HCT116 (cell line): ENCODE data around the gene MMADHC. TPM values are rescaled to one million over a fixed set of nuclear protein-coding genes. Genes with fewer than 3 reads are reported as not detected.

ENCODE experiments used
- ATAC-seq: fragments of 200-7000 bp; cut with Tn5 transposase; 2 replicates; pipeline ENCODE4 v1.9.1; 2020; ENCODE audit warnings: mild to moderate bottlenecking, moderate library complexity
- BruUV-seq: library from RNA; stranded (reverse); fragments of 400-500 nt; replicated peaks from 2 replicates; lab custom pipeline; 2021; lab: Mats Ljungman, UMichigan
- CTCF ChIA-PET: fragments of 300-600 bp; sonication (Branson Sonifier 250); formaldehyde crosslinking; loops from one replicate; lab custom pipeline; 2021; ENCODE audit warnings: antibody characterized with exemption; lab: Charles Lee
- POLR2A ChIA-PET: fragments of 300-600, 350-600 bp; sonication (Branson Sonifier 250); formaldehyde crosslinking; loops from one replicate; lab custom pipeline; 2021; ENCODE audit warnings: antibody characterized with exemption; lab: Charles Lee
- RAD21 ChIA-PET, 2 experiments: fragments of 300-600 bp; sonication (Branson Sonifier 250); formaldehyde crosslinking; loops; one replicate each; lab custom pipeline; 2023; ENCODE audit warnings: low total read pairs in 2 of 2; ENCODE audit not compliant: uncharacterized antibody in 2 of 2, unreplicated experiment in 2 of 2, low non-redundant PET in 1 of 2; lab: Charles Lee
- DNase-seq: peaks from one replicate; pipeline ENCODE4 v3.0.0-alpha.2; 2010; ENCODE audit warnings: low read depth, low spot score
- H2AFZ ChIP-seq: fragments of 200-600 bp; shearing (Covaris generic), sonication (generic); 2 replicates; pipeline ENCODE4 v1.6.1; 2017; ENCODE audit warnings: low read depth, mixed run types, mixed read lengths, antibody characterized with exemption, low read length; ENCODE audit not compliant: poor library complexity, severe bottlenecking
- H3K27ac ChIP-seq: 2 replicates; pipeline ENCODE4 v1.5.1; 2012; ENCODE audit warnings: low read depth, low read length
- H3K27me3 ChIP-seq: fragments of 200-600 bp; sonication (generic); 2 replicates; pipeline ENCODE4 v1.6.1; 2016; ENCODE audit warnings: mixed run types, low read length, mixed read lengths; ENCODE audit not compliant: insufficient read depth
- H3K36me3 ChIP-seq, 2 experiments: fragments of 200-500 bp in 1 of 2; fragments of 200-600 bp in 1 of 2; sonication (Bioruptor generic) in 1 of 2; sonication (generic) in 1 of 2; 2 replicates each; pipeline versions ENCODE4 v1.5.1 to v1.6.1; 2014 to 2016; ENCODE audit warnings: low read length in 2 of 2, inconsistent platforms in 1 of 2, mixed read lengths in 1 of 2, mixed run types in 1 of 2; ENCODE audit not compliant: insufficient read depth in 2 of 2, control insufficient read depth in 1 of 2
- H3K4me1 ChIP-seq, 2 experiments: fragments of 200-600 bp in 1 of 2; sonication (generic) in 1 of 2; 2 replicates each; pipeline versions ENCODE4 v1.5.1 to v1.6.1; 2012 to 2017; ENCODE audit warnings: low read length in 2 of 2, inconsistent platforms in 1 of 2, mild to moderate bottlenecking in 1 of 2, mixed read lengths in 1 of 2, mixed run types in 1 of 2, moderate library complexity in 1 of 2; ENCODE audit not compliant: insufficient read depth in 2 of 2, control insufficient read depth in 1 of 2
- H3K4me2 ChIP-seq: fragments of 200-600 bp; sonication (generic); 2 replicates; pipeline ENCODE4 v1.6.1; 2017; ENCODE audit warnings: mixed run types, low read length, mixed read lengths
- H3K4me3 ChIP-seq, 2 experiments: fragments of 200-600 bp in 1 of 2; sonication (generic) in 1 of 2; replicated peaks in 1 of 2; 2 replicates each; pipeline ENCODE4 v1.5.1; 2011 to 2016; ENCODE audit warnings: low read length in 2 of 2, control low read depth in 1 of 2, low read depth in 1 of 2, mild to moderate bottlenecking in 1 of 2, mixed read lengths in 1 of 2, mixed run types in 1 of 2
- H3K79me2 ChIP-seq: fragments of 200-600 bp; sonication (generic); 2 replicates; pipeline ENCODE4 v1.6.1; 2017; ENCODE audit warnings: mild to moderate bottlenecking, mixed run types, low read length, moderate library complexity, mixed read lengths; ENCODE audit not compliant: insufficient read depth
- H3K9ac ChIP-seq: fragments of 200-600 bp; sonication (generic); 2 replicates; pipeline ENCODE4 v1.6.1; 2016; ENCODE audit warnings: low read length, mixed read lengths
- H3K9me2 ChIP-seq: fragments of 200-600 bp; sonication (generic), shearing (Covaris generic); 2 replicates; pipeline ENCODE4 v1.6.1; 2017; ENCODE audit warnings: mixed run types, mild to moderate bottlenecking, moderate library complexity; ENCODE audit not compliant: insufficient read depth
- H3K9me3 ChIP-seq, 2 experiments: fragments of 200-500 bp in 1 of 2; fragments of 200-600 bp in 1 of 2; sonication (Bioruptor generic) in 1 of 2; sonication (generic) in 1 of 2; 2 replicates each; pipeline ENCODE4 v1.6.1; 2014 to 2017; ENCODE audit warnings: low read length in 2 of 2, mixed read lengths in 2 of 2, inconsistent platforms in 1 of 2, low read depth in 1 of 2, mild to moderate bottlenecking in 1 of 2, mixed run types in 1 of 2, moderate library complexity in 1 of 2; ENCODE audit not compliant: control insufficient read depth in 1 of 2, insufficient read depth in 1 of 2
- H4K20me1 ChIP-seq: fragments of 200-600 bp; sonication (generic), shearing (Covaris generic); 2 replicates; pipeline ENCODE4 v1.6.1; 2017; ENCODE audit warnings: mixed run types, mild to moderate bottlenecking, moderate library complexity; ENCODE audit not compliant: insufficient read depth
- ATF3 ChIP-seq: IDR thresholded peaks from 2 replicates; pipeline ENCODE4 v1.6.1; 2012
- CBX3 ChIP-seq: IDR thresholded peaks from 2 replicates; pipeline ENCODE4 v1.6.1; 2012; ENCODE audit warnings: low read depth
- CTCF ChIP-seq, 3 experiments: fragments of 200-600 bp in 1 of 3; sonication (generic) in 1 of 3; IDR thresholded peaks in 2 of 3; conservative IDR thresholded peaks in 1 of 3; 2 replicates each; pipeline ENCODE4 v1.5.1; 2012 to 2017; ENCODE audit warnings: low read depth in 2 of 3, low read length in 2 of 3, antibody characterized with exemption in 1 of 3, borderline replicate concordance in 1 of 3, control low read depth in 1 of 3, mild to moderate bottlenecking in 1 of 3, mixed read lengths in 1 of 3, mixed run types in 1 of 3, moderate library complexity in 1 of 3; ENCODE audit not compliant: insufficient read depth in 1 of 3
- EGR1 ChIP-seq: IDR thresholded peaks from 2 replicates; pipeline ENCODE4 v1.6.1; 2012; ENCODE audit warnings: low read depth
- ELF1 ChIP-seq: IDR thresholded peaks from 2 replicates; pipeline ENCODE4 v1.6.1; 2012; ENCODE audit warnings: low read depth, borderline replicate concordance
- EZH2 ChIP-seq: fragments of 200-600 bp; sonication (generic); IDR thresholded peaks from 2 replicates; pipeline ENCODE4 v1.6.1; 2017; ENCODE audit warnings: antibody characterized with exemption, mixed run types
- EZH2phosphoT487 ChIP-seq: fragments of 200-600 bp; IDR thresholded peaks from 2 replicates; pipeline ENCODE4 v1.6.1; 2018; ENCODE audit warnings: antibody characterized with exemption, borderline replicate concordance
- JUND ChIP-seq: IDR thresholded peaks from 2 replicates; pipeline ENCODE4 v1.6.1; 2012
- POLR2A ChIP-seq: IDR thresholded peaks from 2 replicates; pipeline ENCODE4 v1.7.0; 2011; ENCODE audit warnings: borderline replicate concordance; ENCODE audit not compliant: insufficient read depth, insufficient read length; ENCODE audit errors: extremely low read depth
- POLR2AphosphoS5 ChIP-seq: IDR thresholded peaks from 2 replicates; pipeline ENCODE4 v1.6.1; 2011; ENCODE audit warnings: mild to moderate bottlenecking, low read depth, low read length, moderate library complexity
- RAD21 ChIP-seq: IDR thresholded peaks from 2 replicates; pipeline ENCODE4 v1.6.1; 2012; ENCODE audit warnings: low read depth, mild to moderate bottlenecking
- SIN3A ChIP-seq: IDR thresholded peaks from 2 replicates; pipeline ENCODE4 v1.6.1; 2012; ENCODE audit warnings: low read depth
- SP1 ChIP-seq: IDR thresholded peaks from 2 replicates; pipeline ENCODE4 v1.6.1; 2012; ENCODE audit warnings: low read depth
- SRF ChIP-seq: IDR thresholded peaks from 2 replicates; pipeline ENCODE4 v1.6.1; 2012; ENCODE audit warnings: low read depth
- TCF7L2 ChIP-seq: IDR thresholded peaks from 2 replicates; pipeline ENCODE4 v1.7.0; 2011; ENCODE audit warnings: borderline replicate concordance, inconsistent platforms; ENCODE audit not compliant: insufficient read depth, insufficient read length; ENCODE audit errors: extremely low read depth
- ZBTB33 ChIP-seq: IDR thresholded peaks from 2 replicates; pipeline ENCODE4 v1.6.1; 2011; ENCODE audit warnings: mild to moderate bottlenecking, low read length, moderate library complexity; ENCODE audit not compliant: insufficient replicate concordance; ENCODE audit errors: extremely low read depth
- ZFX ChIP-seq: fragments of 450-650 bp; IDR thresholded peaks from 2 replicates; pipeline ENCODE4 v1.6.1; 2017
- intact Hi-C: fragments of 100-400 bp; cut with micrococcal nuclease; formaldehyde crosslinking; loops from 2 replicates; pipeline ENCODE4 v1.10.0; 2022
- total RNA-seq: library from RNA; stranded (reverse); gene quantifications from one replicate; pipeline ENCODE4 v1.2.1, GENCODE V29; 2021; ENCODE audit not compliant: unreplicated experiment

The MMADHC gene
- total RNA-seq, 1 experiment from 2014 or later = 135 TPM

GRCh38 chr2:149617476-149617875 lies 29.9 kb upstream of the MMADHC start:
- no peak for ATAC-seq
- intact Hi-C loops = no loop called here
- Histone ChIP-seq H3K9ac (no peak overlapping the region), H3K4me3 (no peak overlapping the region), H3K36me3 (no peaks in the 10 kb centered on the region), H3K9me2 (no peaks in the 10 kb centered on the region), H3K4me2 (no peak overlapping the region), H3K9me3 (no peaks in the 10 kb centered on the region), H4K20me1 (no peaks in the 10 kb centered on the region), H2AFZ (no peak overlapping the region), H3K79me2 (no peaks in the 10 kb centered on the region), H3K27me3 (no peaks in the 10 kb centered on the region), H3K4me1 (no peaks in the 10 kb centered on the region), H3K27ac (no peak overlapping the region)
- ChIA-PET RAD21 (no interaction called here), CTCF (no interaction called here), POLR2A (no interaction called here)
- TF ChIP-seq CTCF (IDR thresholded peaks at IDR 0.05 in 2 of 3, conservative IDR thresholded peaks at IDR 0.05 in 1 of 3; ENCODE audit: borderline replicate concordance in 1 of 3, insufficient read depth in 1 of 3, low read depth in 2 of 3, low read length in 2 of 3) (no peak), POLR2A (no peak), CBX3 (no peak), EZH2 (no peak), SIN3A (no peak), SP1 (no peak), RAD21 (no peak), POLR2AphosphoS5 (no peak), EGR1 (no peak), TCF7L2 (no peak), JUND (no peak), ELF1 (no peak), ATF3 (no peak), ZFX (no peak), EZH2phosphoT487 (no peak), SRF (no peak), ZBTB33 (no peak)
- BruUV-seq = no TSS peak
- DNase-seq = no peak
